VCaP (cell line): ENCODE data around the gene GAD2.

ENCODE experiments used
- H3K27ac ChIP-seq: fragments of 450-650 bp; 2 replicates; pipeline ENCODE4 v1.5.1; 2017
- TF ChIP-seq, protein P1 (sequence below): fragments of 450-650 bp; conservative IDR thresholded peaks from 2 replicates; pipeline ENCODE4 v1.5.1; 2017; ENCODE audit warnings: mild to moderate bottlenecking, moderate library complexity

The GAD2 gene

DNA sequence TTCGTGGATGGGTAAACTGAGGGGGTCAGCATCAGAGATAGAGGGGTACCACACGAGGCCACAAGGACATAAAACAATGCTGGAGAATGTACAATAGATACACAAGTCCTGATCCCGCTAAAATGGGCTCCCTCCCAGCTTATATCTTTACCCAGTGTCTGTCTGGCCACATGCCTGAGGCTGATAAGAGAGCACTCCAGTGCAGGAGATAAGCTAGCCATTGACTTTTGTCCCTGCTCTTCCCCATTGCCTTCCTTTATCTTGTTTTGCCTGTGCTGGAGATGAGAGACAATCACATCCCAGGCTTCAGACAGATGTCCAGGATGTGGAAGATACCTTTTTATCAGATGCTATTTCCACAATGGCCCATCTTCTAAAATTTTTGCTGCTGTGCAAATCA, 6.0 kb downstream of the GAD2 start:
- no peak overlapping the region for H3K27ac ChIP-seq
- TF ChIP-seq, protein P1, sequence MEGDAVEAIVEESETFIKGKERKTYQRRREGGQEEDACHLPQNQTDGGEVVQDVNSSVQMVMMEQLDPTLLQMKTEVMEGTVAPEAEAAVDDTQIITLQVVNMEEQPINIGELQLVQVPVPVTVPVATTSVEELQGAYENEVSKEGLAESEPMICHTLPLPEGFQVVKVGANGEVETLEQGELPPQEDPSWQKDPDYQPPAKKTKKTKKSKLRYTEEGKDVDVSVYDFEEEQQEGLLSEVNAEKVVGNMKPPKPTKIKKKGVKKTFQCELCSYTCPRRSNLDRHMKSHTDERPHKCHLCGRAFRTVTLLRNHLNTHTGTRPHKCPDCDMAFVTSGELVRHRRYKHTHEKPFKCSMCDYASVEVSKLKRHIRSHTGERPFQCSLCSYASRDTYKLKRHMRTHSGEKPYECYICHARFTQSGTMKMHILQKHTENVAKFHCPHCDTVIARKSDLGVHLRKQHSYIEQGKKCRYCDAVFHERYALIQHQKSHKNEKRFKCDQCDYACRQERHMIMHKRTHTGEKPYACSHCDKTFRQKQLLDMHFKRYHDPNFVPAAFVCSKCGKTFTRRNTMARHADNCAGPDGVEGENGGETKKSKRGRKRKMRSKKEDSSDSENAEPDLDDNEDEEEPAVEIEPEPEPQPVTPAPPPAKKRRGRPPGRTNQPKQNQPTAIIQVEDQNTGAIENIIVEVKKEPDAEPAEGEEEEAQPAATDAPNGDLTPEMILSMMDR: no peak

DNA sequence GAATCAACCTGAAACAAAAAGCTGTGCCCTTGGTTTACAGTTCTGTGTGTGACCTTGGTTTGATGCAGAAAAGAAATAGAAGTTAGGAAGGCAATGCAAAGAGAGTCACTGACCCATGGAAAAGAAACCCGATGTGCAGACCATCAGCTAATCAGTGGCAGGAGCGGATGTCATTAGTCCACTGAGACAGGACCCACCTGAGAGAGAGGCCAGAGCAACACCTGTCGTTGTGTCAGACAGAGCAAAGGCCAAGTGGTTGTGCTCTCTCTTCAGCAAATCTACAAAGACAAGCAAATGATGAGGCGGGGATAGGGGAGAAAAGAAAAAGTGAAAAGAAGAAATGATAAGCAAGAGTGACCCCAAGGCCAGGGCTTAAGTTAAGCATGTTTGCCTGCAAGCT, 8.7 kb downstream of the GAD2 start:
- TF ChIP-seq, protein P1: no peak

DNA sequence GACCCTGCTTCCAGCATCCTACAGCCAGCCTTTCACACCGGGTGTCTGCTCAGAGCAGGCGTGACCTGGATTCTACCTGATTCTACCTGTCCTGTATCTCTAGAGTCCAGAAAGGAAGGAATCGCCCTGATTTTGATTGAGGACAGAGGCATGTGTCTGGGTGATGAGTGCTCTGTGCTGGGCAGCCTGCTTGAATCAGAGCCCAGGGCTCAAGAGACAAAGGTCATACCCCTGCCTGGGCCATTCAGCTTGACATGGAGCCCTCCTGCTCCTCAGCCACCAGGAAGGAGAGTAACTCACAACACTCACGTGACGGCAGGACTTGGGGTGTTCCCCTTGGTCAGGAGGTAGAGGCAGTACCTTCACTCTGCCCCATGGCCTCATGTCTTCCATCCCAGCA, 11.2 kb downstream of the GAD2 start:
- no peak overlapping the region for H3K27ac ChIP-seq
- TF ChIP-seq, protein P1: no peak

More for the DNA sequence above, 8.7 kb downstream of the GAD2 start:
- no peak overlapping the region for H3K27ac ChIP-seq

DNA sequence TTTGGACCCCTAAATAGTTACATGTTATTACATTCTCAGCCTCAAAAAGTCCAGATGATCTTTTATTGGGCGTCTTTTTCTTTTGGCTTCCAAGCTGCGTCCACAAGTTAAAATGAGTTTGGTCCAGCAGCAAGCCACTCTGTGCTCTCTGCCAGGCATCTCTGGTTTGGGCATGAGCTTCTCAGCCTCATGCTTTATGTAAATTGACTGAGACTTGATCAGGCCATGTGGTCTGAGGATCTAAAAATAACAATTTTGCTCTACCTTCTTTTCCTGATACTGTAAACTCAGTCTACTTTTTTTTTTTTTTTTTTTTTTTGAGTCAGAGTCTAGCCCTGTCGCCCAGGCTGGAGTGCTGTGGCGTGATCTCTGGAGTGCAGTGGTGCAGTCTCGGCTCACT, 15.6 kb downstream of the GAD2 start:
- TF ChIP-seq, protein P1: no peak

DNA sequence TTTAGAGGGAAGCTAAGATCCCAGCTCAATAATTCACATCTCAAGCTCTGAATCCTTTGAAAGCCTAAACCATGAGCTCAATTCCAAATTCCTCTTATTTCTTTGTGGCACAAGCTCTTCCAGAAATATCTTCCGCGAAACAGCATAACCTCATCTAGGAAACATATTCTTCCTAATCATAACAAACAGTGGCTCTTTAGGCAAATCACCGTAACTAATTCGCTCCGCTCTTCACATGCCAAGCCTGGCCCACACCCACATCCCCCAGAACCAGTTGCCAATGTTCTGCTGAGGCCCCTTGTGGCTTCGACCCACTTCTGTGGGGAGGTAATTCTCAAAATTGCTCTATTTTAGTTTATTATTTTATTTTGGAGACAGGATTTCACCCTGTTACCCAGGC, 19.2 kb downstream of the GAD2 start:
- TF ChIP-seq, protein P1: no peak
- H3K27ac ChIP-seq: no peak overlapping the region

More for the DNA sequence above, 15.6 kb downstream of the GAD2 start:
- H3K27ac ChIP-seq: no peak overlapping the region

DNA sequence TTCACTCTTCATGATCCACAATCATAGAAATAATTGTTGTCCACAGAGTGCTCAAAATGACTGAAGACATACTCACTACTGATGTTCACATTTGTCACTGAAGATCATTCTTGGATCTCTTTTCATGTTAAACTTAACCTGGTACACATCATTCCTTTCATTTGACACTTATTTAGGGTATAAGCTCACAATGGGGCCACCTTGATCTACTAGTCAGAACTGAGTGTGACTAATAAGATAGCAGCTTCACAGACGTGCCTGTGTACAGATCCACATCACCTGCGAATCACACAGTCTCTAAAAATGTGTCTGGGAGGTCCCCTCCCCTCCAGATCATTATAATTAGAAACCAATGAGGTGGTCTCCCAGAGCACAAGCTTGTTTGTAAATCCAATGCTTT, 21.8 kb downstream of the GAD2 start:
- H3K27ac ChIP-seq: no peak overlapping the region
- TF ChIP-seq, protein P1: no peak

DNA sequence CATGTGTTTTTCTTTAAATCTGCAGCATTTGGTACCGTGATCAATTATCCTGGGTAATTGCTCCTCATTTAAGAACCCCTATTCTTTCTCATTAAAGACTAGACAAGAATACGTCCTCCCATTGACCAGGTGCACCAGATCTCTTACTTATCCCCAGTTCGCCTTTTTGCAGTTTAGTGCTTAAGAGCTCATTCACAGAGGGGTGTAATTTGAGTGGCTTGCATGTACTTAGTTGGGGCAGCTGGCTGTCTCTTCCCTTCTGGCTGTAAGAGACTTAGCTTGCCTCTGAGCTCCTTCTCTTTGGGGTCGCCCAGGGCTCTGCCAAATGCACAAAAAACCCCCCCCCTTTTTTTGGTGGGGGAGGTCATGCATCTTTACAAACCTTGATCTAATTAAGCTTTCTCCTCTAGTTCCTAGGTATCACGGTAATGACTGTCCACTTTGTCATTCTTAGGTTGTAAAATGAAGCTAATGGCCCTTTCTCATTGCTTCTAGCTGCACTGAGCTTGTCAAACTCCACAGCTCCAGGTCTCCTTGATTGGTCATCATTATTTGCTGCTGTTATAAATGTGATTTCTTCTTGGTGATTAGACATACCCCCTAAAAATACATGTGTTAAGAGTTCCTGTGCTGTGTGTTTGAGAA, 26.3 kb downstream of the GAD2 start:
- no peak overlapping the region for H3K27ac ChIP-seq
- TF ChIP-seq, protein P1: no peak

DNA sequence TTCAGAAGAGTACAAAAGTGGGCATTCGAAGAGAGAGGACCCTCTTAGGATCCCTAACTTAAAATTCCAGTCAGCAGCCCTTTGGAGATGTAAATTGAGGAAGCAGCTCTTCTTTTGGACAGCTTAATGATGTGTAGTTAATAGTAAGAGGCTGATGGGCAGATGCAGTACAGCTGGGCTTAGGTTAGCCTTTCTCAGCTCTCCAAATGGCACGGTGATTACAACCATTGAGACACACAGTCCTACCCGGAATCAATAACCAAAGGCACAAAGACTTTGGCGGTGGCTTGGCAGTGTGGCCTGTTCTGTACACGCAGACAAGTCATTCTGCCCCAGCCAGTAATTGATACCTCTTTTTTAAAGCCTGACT, 26.8 kb downstream of the GAD2 start:
- no peak overlapping the region for H3K27ac ChIP-seq
- TF ChIP-seq, protein P1: no peak
